HL-60/S4 treated with retinoic acid at 250 ng/mL for 4 days and 3 days (cell line): ENCODE measurements around the gene KANTR.

Experiments used
- in situ Hi-C: fragments of 300-500 bp; cut with MboI; formaldehyde crosslinking; loops from 2 replicates; pipeline ENCODE4 v1.7.0; 2022; ENCODE audit warnings: low sequenced_read_pairs

Gene KANTR

GRCh38 chrX:53093748-53094581 lies at the start of gene KANTR:
Gene KANTR (plus strand): TSS chrX:53094142. CDS start chrX:53124273, 30,131 bp downstream.
- in situ Hi-C loops, result no loop called here

- in situ Hi-C loops, result no loop called here
These were observed 48.9 kb upstream of the KANTR start for GRCh38 chrX:53044995-53045394.

- in situ Hi-C loops, result no loop called here
These were observed 46.7 kb upstream of the KANTR start for GRCh38 chrX:53047228-53047627.

GRCh38 chrX:53048169-53049126 lies 45.5 kb upstream of the KANTR start, which contains the start of gene GPR173:
Gene GPR173 (plus strand): TSS chrX:53048789. CDS start chrX:53076622, 27,833 bp downstream.
- in situ Hi-C loops, result no loop called here

GRCh38 chrX:53049127-53049517 lies 44.8 kb upstream of the KANTR start:
- in situ Hi-C loops, result no loop called here

- in situ Hi-C loops, result no loop called here
These were observed 43.1 kb upstream of the KANTR start for GRCh38 chrX:53050841-53051240.

- in situ Hi-C loops, result no loop called here
These were observed 38.6 kb upstream of the KANTR start for GRCh38 chrX:53055244-53055849.

GRCh38 chrX:53056292-53056691 lies 37.6 kb upstream of the KANTR start:
- in situ Hi-C loops, result no loop called here

GRCh38 chrX:53065104-53065503 lies 28.8 kb upstream of the KANTR start:
- in situ Hi-C loops, result no loop called here

- in situ Hi-C loops, result no loop called here
These were observed 22.9 kb upstream of the KANTR start for GRCh38 chrX:53071064-53071463.

GRCh38 chrX:53071604-53072417 lies 22.1 kb upstream of the KANTR start:
- in situ Hi-C loops, result no loop called here

- in situ Hi-C loops, result no loop called here
These were observed 21.4 kb upstream of the KANTR start for GRCh38 chrX:53072418-53073114.

GRCh38 chrX:53073115-53073586 lies 20.8 kb upstream of the KANTR start:
- in situ Hi-C loops, result no loop called here

- in situ Hi-C loops, result no loop called here
These were observed 18.9 kb upstream of the KANTR start for GRCh38 chrX:53075011-53075410.

GRCh38 chrX:53076671-53077070 lies 17.3 kb upstream of the KANTR start:
- in situ Hi-C loops, result no loop called here

GRCh38 chrX:53077207-53078197 lies 16.4 kb upstream of the KANTR start:
- in situ Hi-C loops, result no loop called here

GRCh38 chrX:53078943-53079342 lies 15.0 kb upstream of the KANTR start:
- in situ Hi-C loops, result no loop called here
